Activated CD4-positive, alpha-beta T cell treated with anti-CD3 and anti-CD28 coated beads, Interleukin-2, amount 10 ng/mL, durations not matched to agents 24 days and 14 days (primary cell): ENCODE data around the gene TLE3. TPM values are rescaled to one million over a fixed set of nuclear protein-coding genes. Genes with fewer than 3 reads are reported as not detected.

Experiments used
- DNase-seq: peaks from one replicate; pipeline ENCODE4 v3.0.0; 2022
- H3K27ac Mint-ChIP-seq: one replicate; pipeline ENCODE4 v1.8.0; 2022; ENCODE audit warnings: mild to moderate bottlenecking, mixed read lengths
- H3K27me3 Mint-ChIP-seq: one replicate; pipeline ENCODE4 v1.8.0; 2022; ENCODE audit warnings: mixed read lengths
- H3K36me3 Mint-ChIP-seq: one replicate; pipeline ENCODE4 v1.8.0; 2022; ENCODE audit warnings: low read depth, mild to moderate bottlenecking, mixed read lengths
- H3K4me1 Mint-ChIP-seq: one replicate; pipeline ENCODE4 v1.8.0; 2021; ENCODE audit warnings: mixed read lengths
- H3K4me3 Mint-ChIP-seq: one replicate; pipeline ENCODE4 v1.8.0; 2022; ENCODE audit warnings: mild to moderate bottlenecking, moderate library complexity, mixed read lengths
- H3K9me3 Mint-ChIP-seq: one replicate; pipeline ENCODE4 v1.8.0; 2021; ENCODE audit warnings: mixed read lengths
- intact Hi-C: fragments of 100-400 bp; cut with micrococcal nuclease; formaldehyde crosslinking; loops from one replicate; pipeline ENCODE4 v1.15.1; 2023
- total RNA-seq: library from RNA; stranded (reverse); gene quantifications from 2 replicates; pipeline ENCODE4 v1.2.3, GENCODE V29; 2022

Gene TLE3
- total RNA-seq, 1 donor from 2014 or later: 111 TPM

- Mint-ChIP-seq H3K27ac (no peak overlapping the region), H3K4me3 (peak overlapping the region; percentile 100), H3K9me3 (no peaks in the 10 kb centered on the region), H3K4me1 (peaks cover 73% of the 10 kb centered on the region), H3K27me3 (no peaks in the 10 kb centered on the region), H3K36me3 (peaks cover 93% of the 10 kb centered on the region)
- no peak for DNase-seq
- intact Hi-C loops: loop anchor here (10.0 kb wide), 1 partner anchor 926 kb away; the partner anchor contains the start of gene GLCE
Observed at GRCh38 chr15:70090436-70091296, 7.1 kb downstream of the TLE3 start.

- Mint-ChIP-seq H3K27ac (no peak overlapping the region), H3K4me3 (no peak overlapping the region)
Observed at GRCh38 chr15:70089692-70089971, 8.1 kb downstream of the TLE3 start.

GRCh38 chr15:70088887-70089691, 8.6 kb downstream of the TLE3 start:
- Mint-ChIP-seq H3K4me3 (no peak overlapping the region), H3K27ac (no peak overlapping the region), H3K9me3 (no peaks in the 10 kb centered on the region), H3K27me3 (no peaks in the 10 kb centered on the region), H3K4me1 (peaks cover 75% of the 10 kb centered on the region), H3K36me3 (peaks cover 94% of the 10 kb centered on the region)
- intact Hi-C loops: no loop called here
- DNase-seq: no peak

More at GRCh38 chr15:70089692-70089971, 8.1 kb downstream of the TLE3 start:
- Mint-ChIP-seq H3K4me1 (peaks cover 73% of the 10 kb centered on the region), H3K36me3 (peaks cover 92% of the 10 kb centered on the region), H3K9me3 (no peaks in the 10 kb centered on the region), H3K27me3 (no peaks in the 10 kb centered on the region)
- intact Hi-C loops: no loop called here
- DNase-seq: no peak

GRCh38 chr15:70088455-70088854, 9.3 kb downstream of the TLE3 start:
- H3K27me3 Mint-ChIP-seq: no peaks in the 10 kb centered on the region

GRCh38 chr15:70087708-70088352, 9.9 kb downstream of the TLE3 start:
- no peak overlapping the region for H3K27ac Mint-ChIP-seq
- peaks cover 93% of the 10 kb centered on the region for H3K36me3 Mint-ChIP-seq
- H3K9me3 Mint-ChIP-seq: no peaks in the 10 kb centered on the region
- intact Hi-C loops: no loop called here
- peaks cover 79% of the 10 kb centered on the region for H3K4me1 Mint-ChIP-seq
- DNase-seq: no peak
- no peak overlapping the region for H3K4me3 Mint-ChIP-seq
- H3K27me3 Mint-ChIP-seq: no peaks in the 10 kb centered on the region

More at GRCh38 chr15:70088455-70088854, 9.3 kb downstream of the TLE3 start:
- Mint-ChIP-seq H3K27ac (no peak overlapping the region), H3K4me1 (peaks cover 80% of the 10 kb centered on the region), H3K9me3 (no peaks in the 10 kb centered on the region), H3K4me3 (no peak overlapping the region), H3K36me3 (peaks cover 94% of the 10 kb centered on the region)
- intact Hi-C loops: no loop called here
- no peak for DNase-seq

GRCh38 chr15:70086636-70087035, 11.1 kb downstream of the TLE3 start:
- no peak for DNase-seq
- H3K4me3 Mint-ChIP-seq: no peak overlapping the region
- intact Hi-C loops: no loop called here
- H3K4me1 Mint-ChIP-seq: peaks cover 67% of the 10 kb centered on the region
- H3K36me3 Mint-ChIP-seq: peaks cover 92% of the 10 kb centered on the region
- no peaks in the 10 kb centered on the region for H3K27me3 Mint-ChIP-seq
- no peak overlapping the region for H3K27ac Mint-ChIP-seq
- no peaks in the 10 kb centered on the region for H3K9me3 Mint-ChIP-seq

- Mint-ChIP-seq H3K36me3 (peaks cover 84% of the 10 kb centered on the region), H3K27ac (no peak overlapping the region), H3K27me3 (no peaks in the 10 kb centered on the region), H3K4me1 (peaks cover 52% of the 10 kb centered on the region), H3K9me3 (no peaks in the 10 kb centered on the region), H3K4me3 (peak overlapping the region; percentile 21)
- DNase-seq: no peak
- intact Hi-C loops: no loop called here
Observed at GRCh38 chr15:70084461-70084860, 13.3 kb downstream of the TLE3 start.

- no peaks in the 10 kb centered on the region for H3K27me3 Mint-ChIP-seq
- peaks cover 81% of the 10 kb centered on the region for H3K36me3 Mint-ChIP-seq
- peak overlapping the region; percentile 21 for H3K4me3 Mint-ChIP-seq
- no peak for DNase-seq
- H3K27ac Mint-ChIP-seq: no peak overlapping the region
- intact Hi-C loops: no loop called here
- no peaks in the 10 kb centered on the region for H3K9me3 Mint-ChIP-seq
- peaks cover 48% of the 10 kb centered on the region for H3K4me1 Mint-ChIP-seq
Observed at GRCh38 chr15:70083946-70084345, 13.8 kb downstream of the TLE3 start.

GRCh38 chr15:70083418-70083817, 14.3 kb downstream of the TLE3 start:
- H3K27me3 Mint-ChIP-seq: no peaks in the 10 kb centered on the region
- peaks cover 82% of the 10 kb centered on the region for H3K36me3 Mint-ChIP-seq
- no peak for DNase-seq
- H3K9me3 Mint-ChIP-seq: no peaks in the 10 kb centered on the region
- H3K27ac Mint-ChIP-seq: no peak overlapping the region
- no peak overlapping the region for H3K4me3 Mint-ChIP-seq
- intact Hi-C loops: no loop called here
- peaks cover 47% of the 10 kb centered on the region for H3K4me1 Mint-ChIP-seq

GRCh38 chr15:70082281-70082900, 15.3 kb downstream of the TLE3 start:
- peaks cover 79% of the 10 kb centered on the region for H3K36me3 Mint-ChIP-seq
- no peaks in the 10 kb centered on the region for H3K27me3 Mint-ChIP-seq
- H3K4me1 Mint-ChIP-seq: peaks cover 48% of the 10 kb centered on the region
- no peaks in the 10 kb centered on the region for H3K9me3 Mint-ChIP-seq
- intact Hi-C loops: no loop called here
- no peak overlapping the region for H3K4me3 Mint-ChIP-seq
- no peak for DNase-seq
- H3K27ac Mint-ChIP-seq: no peak overlapping the region

- Mint-ChIP-seq H3K9me3 (no peaks in the 10 kb centered on the region), H3K36me3 (peaks cover 76% of the 10 kb centered on the region), H3K4me3 (no peak overlapping the region), H3K4me1 (peaks cover 46% of the 10 kb centered on the region), H3K27me3 (no peaks in the 10 kb centered on the region), H3K27ac (peak overlapping the region; percentile 23)
- intact Hi-C loops: no loop called here
- DNase-seq: no peak
Observed at GRCh38 chr15:70081612-70082011, 16.1 kb downstream of the TLE3 start.

GRCh38 chr15:70080347-70080746, 17.4 kb downstream of the TLE3 start:
- no peak overlapping the region for H3K27ac Mint-ChIP-seq
- DNase-seq: no peak
- H3K4me1 Mint-ChIP-seq: peaks cover 42% of the 10 kb centered on the region
- H3K27me3 Mint-ChIP-seq: no peaks in the 10 kb centered on the region
- peaks cover 76% of the 10 kb centered on the region for H3K36me3 Mint-ChIP-seq
- no peaks in the 10 kb centered on the region for H3K9me3 Mint-ChIP-seq
- intact Hi-C loops: no loop called here
- H3K4me3 Mint-ChIP-seq: no peak overlapping the region

- Mint-ChIP-seq H3K4me3 (no peak overlapping the region), H3K27ac (no peak overlapping the region), H3K27me3 (no peaks in the 10 kb centered on the region), H3K4me1 (peaks cover 37% of the 10 kb centered on the region), H3K36me3 (peaks cover 74% of the 10 kb centered on the region), H3K9me3 (no peaks in the 10 kb centered on the region)
- intact Hi-C loops: no loop called here
- DNase-seq: no peak
Observed at GRCh38 chr15:70079888-70080287, 17.8 kb downstream of the TLE3 start.
